K562 (cell line): Measurements from ENCODE around the gene NECAB3. TPM values are rescaled to one million over a fixed set of nuclear protein-coding genes. Genes with fewer than 3 reads are reported as not detected.

Experiments
- ARID4B ChIP-seq: sonication (generic); formaldehyde crosslinking; IDR thresholded peaks from 2 replicates; pipeline ENCODE4 v1.8.0; 2022; ENCODE audit warnings: mild to moderate bottlenecking, missing genetic modification reagents
- ARNT ChIP-seq, 2 experiments: fragments of 450-650 bp; IDR thresholded peaks; 2 replicates each; pipeline ENCODE4 v1.6.1; 2016; ENCODE audit warnings: mild to moderate bottlenecking in 1 of 2
- BCL6 ChIP-seq: fragments of 250-450 bp; sonication (Bioruptor Pico); IDR thresholded peaks from 2 replicates; pipeline ENCODE4 v1.4.0; 2020
- CEBPG ChIP-seq, 3 experiments: fragments of 200-800 bp in 1 of 3; sonication (Bioruptor generic) in 1 of 3; sonication (generic) in 1 of 3; formaldehyde crosslinking in 1 of 3; IDR thresholded peaks in 2 of 3; conservative IDR thresholded peaks in 1 of 3; 2 replicates each; pipeline versions ENCODE4 v1.6.1 to v1.8.0; 2016 to 2022; ENCODE audit warnings: missing compliant biosample characterization in 2 of 3, missing genetic modification characterization in 2 of 3, mild to moderate bottlenecking in 1 of 3, missing genetic modification reagents in 1 of 3
- DLX4 ChIP-seq: fragments of 250-450 bp; sonication (Bioruptor Pico); IDR thresholded peaks from 2 replicates; pipeline ENCODE4 v1.6.1; 2021; ENCODE audit warnings: mild to moderate bottlenecking
- GTF2E2 ChIP-seq: fragments of 200-800 bp; sonication (Bioruptor generic); IDR thresholded peaks from 2 replicates; pipeline ENCODE4 v1.6.1; 2016; ENCODE audit warnings: missing genetic modification characterization, missing compliant biosample characterization
- KAT8 ChIP-seq: fragments of 450-650 bp; IDR thresholded peaks from 2 replicates; pipeline ENCODE4 v1.6.1; 2016; ENCODE audit warnings: low read depth, mild to moderate bottlenecking
- L3MBTL2 ChIP-seq: fragments of 450-650 bp; IDR thresholded peaks from 2 replicates; pipeline ENCODE4 v1.6.1; 2016; ENCODE audit warnings: mild to moderate bottlenecking, moderate library complexity
- MLLT1 ChIP-seq, 2 experiments: fragments of 450-650 bp; IDR thresholded peaks; 2 replicates each; pipeline ENCODE4 v1.6.1; 2016
- NR1H2 ChIP-seq: sonication (generic); formaldehyde crosslinking; IDR thresholded peaks from 2 replicates; pipeline ENCODE4 v1.4.0; 2020; ENCODE audit warnings: mild to moderate bottlenecking, missing genetic modification reagents
- POLR2H ChIP-seq: IDR thresholded peaks from 2 replicates; pipeline ENCODE4 v1.6.1; 2016; ENCODE audit warnings: missing genetic modification characterization, low read depth, mild to moderate bottlenecking, control low read depth, missing compliant biosample characterization, moderate library complexity
- RFX1 ChIP-seq: fragments of 450-650 bp; IDR thresholded peaks from 2 replicates; pipeline ENCODE4 v1.6.1; 2016; ENCODE audit warnings: mild to moderate bottlenecking, moderate library complexity
- SMARCB1 ChIP-seq: IDR thresholded peaks from 2 replicates; pipeline ENCODE4 v1.6.1; 2011; ENCODE audit warnings: improper control_type of control experiment, low read depth; ENCODE audit not compliant: insufficient read length
- SNIP1 ChIP-seq: fragments of 450-650 bp; IDR thresholded peaks from 2 replicates; pipeline ENCODE4 v1.7.1; 2017; ENCODE audit warnings: low read depth, mild to moderate bottlenecking
- SRSF1 ChIP-seq: fragments of 200-400 bp; formaldehyde crosslinking; IDR thresholded peaks from 2 replicates; pipeline ENCODE4 v1.6.1; 2017; ENCODE audit warnings: mild to moderate bottlenecking, low read depth, low read length, moderate library complexity
- TFAP4 ChIP-seq: sonication (generic); formaldehyde crosslinking; IDR thresholded peaks from 2 replicates; pipeline ENCODE4 v1.8.0; 2022; ENCODE audit warnings: missing genetic modification reagents, mild to moderate bottlenecking, moderate library complexity, borderline replicate concordance
- TOE1 ChIP-seq, 2 experiments: fragments of 450-650 bp in 1 of 2; sonication (generic) in 1 of 2; formaldehyde crosslinking in 1 of 2; IDR thresholded peaks; 2 replicates each; pipeline versions ENCODE4 v1.7.1 to v1.8.0; 2016 to 2022; ENCODE audit warnings: borderline replicate concordance in 2 of 2, mild to moderate bottlenecking in 2 of 2, antibody characterized with exemption in 1 of 2, inconsistent platforms in 1 of 2, low read depth in 1 of 2, missing genetic modification reagents in 1 of 2, moderate library complexity in 1 of 2
- ZBED1 ChIP-seq: IDR thresholded peaks from 2 replicates; pipeline ENCODE4 v1.6.1; 2014
- ZFP36 ChIP-seq: fragments of 150-350 bp; IDR thresholded peaks from 2 replicates; pipeline ENCODE4 v1.6.1; 2018; ENCODE audit warnings: low read length, low read depth; ENCODE audit not compliant: partially characterized antibody
- ZFX ChIP-seq: sonication (generic); formaldehyde crosslinking; IDR thresholded peaks from 2 replicates; pipeline ENCODE4 v1.8.0; 2022; ENCODE audit warnings: mild to moderate bottlenecking, missing genetic modification reagents, moderate library complexity
- ZNF146 ChIP-seq: IDR thresholded peaks from one replicate; pipeline ENCODE4 v1.6.1; 2018; ENCODE audit warnings: missing compliant biosample characterization; ENCODE audit not compliant: unreplicated experiment
- polyA plus RNA-seq, 8 experiments: library from polyadenylated mRNA; depleted of rRNA in 4 of 8; stranded (reverse) in 5 of 8; unstranded in 3 of 8; fragments of >200 nt; fragmentation: Nextera tagmentation in 2 of 8; fragmentation: Illumina TruSeq in 1 of 8; extraction: Ambion mirVana in 2 of 8; extraction: Trizol in 1 of 8; gene quantifications; 2 replicates each; pipeline versions ENCODE4 v1.2.1 to v1.2.3, GENCODE V29; 2011 to 2014; ENCODE audit warnings: inconsistent platforms in 1 of 8, missing spikeins in 1 of 8
- total RNA-seq, 7 experiments: library from RNA; depleted of rRNA in 6 of 7; stranded (reverse); fragments of >200 nt in 6 of 7; fragmentation: Illumina TruSeq in 2 of 7; extraction: Trizol in 2 of 7; gene quantifications; 2 replicates each; pipeline versions ENCODE4 v1.2.1 to v1.2.3, GENCODE V29; 2011 to 2021; ENCODE audit warnings: low replicate concordance in 1 of 7

NECAB3 gene
- total and polyA plus RNA-seq, 9 of the 15 experiments (the other 6 are each of a cell fraction or from before 2014, with no cell fraction given) = 0.94 to 63.3 (median 31.5) TPM

- TF ChIP-seq POLR2H (tag) = no peak
- TF ChIP-seq ARID4B (CRISPR knock-in tag) = peak; percentile 97
- TF ChIP-seq SMARCB1 = no peak
- no peak for TF ChIP-seq NR1H2 (CRISPR knock-in tag)
- no peak for TF ChIP-seq BCL6 (CRISPR knock-in tag)
- no peak for TF ChIP-seq ZNF146 (CRISPR knock-in tag)
- TF ChIP-seq KAT8 = no peak
- TF ChIP-seq MLLT1 (IDR thresholded peaks at IDR 0.05) = peak; percentile 86 to 99
- peak; percentile 99 for TF ChIP-seq TFAP4 (CRISPR knock-in tag)
- TF ChIP-seq ARNT (IDR thresholded peaks at IDR 0.05) = no peak; a peak in 1 of 4 replicates
- peak; percentile 42; the same call in 1 of the 2 replicates for TF ChIP-seq ZFX (CRISPR knock-in tag)
- no peak for TF ChIP-seq GTF2E2
- TF ChIP-seq RFX1 = no peak; the same call in 1 of the 2 replicates
- TF ChIP-seq ZBED1 = 0 out of 2 replicates have a peak, but pooled peaks have one; percentile 11
- no peak for TF ChIP-seq CEBPG (CRISPR knock-in tag; IDR thresholded peaks at IDR 0.05)
- no peak for TF ChIP-seq CEBPG (tag; conservative IDR thresholded peaks at IDR 0.05 in 1 of 2, IDR thresholded peaks at IDR 0.05 in 1 of 2)
- TF ChIP-seq ZFP36 = no peak
- TF ChIP-seq SRSF1 = no peak
- peak; percentile 86 for TF ChIP-seq L3MBTL2
- TF ChIP-seq SNIP1 = no peak
- no peak for TF ChIP-seq TOE1 (IDR thresholded peaks at IDR 0.05; ENCODE audit: borderline replicate concordance)
- TF ChIP-seq TOE1 (CRISPR knock-in tag; IDR thresholded peaks at IDR 0.05; ENCODE audit: borderline replicate concordance, low read depth) = 0 out of 2 replicates have a peak, but pooled peaks have one; percentile 39
- TF ChIP-seq DLX4 = no peak
Measured at GRCh38 chr20:33719989-33720709, 45.9 kb upstream of the NECAB3 start, which contains the start of gene PXMP4 (continued).
